Kasumi-1 (cell line): ENCODE results near the gene STX16.

Source experiments
- DNase-seq, 2 experiments: peaks; one replicate each; lab custom pipeline; 2025; lab: John Stamatoyannopoulos, UW

Gene STX16

DNA sequence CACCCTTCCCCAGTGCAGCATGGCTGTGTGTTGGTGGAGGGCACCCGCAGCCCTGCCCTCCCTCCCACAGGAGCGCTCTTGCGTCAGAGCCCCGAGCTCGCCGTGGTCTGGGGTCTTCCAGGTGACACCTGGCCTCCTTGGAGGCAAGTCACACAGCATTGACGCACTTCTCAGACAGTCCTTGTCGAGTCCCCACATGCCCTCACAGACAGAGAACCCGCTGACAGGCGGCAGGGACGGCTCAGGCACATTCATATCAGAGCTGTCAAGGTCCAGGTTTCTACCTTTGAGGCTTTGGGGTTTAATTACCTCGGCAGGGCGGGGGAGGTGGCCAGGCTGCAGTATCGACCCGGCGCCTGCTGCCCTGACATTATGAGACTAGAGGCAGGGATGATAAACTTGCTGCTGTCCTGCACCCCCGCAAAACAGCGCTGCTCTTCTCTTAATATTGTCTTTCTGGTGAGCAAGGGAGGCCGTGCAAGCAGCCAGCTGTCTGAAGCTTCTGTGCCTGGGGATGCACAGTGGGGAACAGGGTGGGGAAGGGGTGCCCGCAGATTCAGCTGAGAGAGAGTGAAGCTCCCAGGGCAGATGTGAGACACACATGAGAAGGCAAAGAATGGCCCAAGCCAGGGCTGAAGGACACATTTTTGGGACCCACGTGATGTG is 46.3 kb downstream of the STX16 start:
- no peak for DNase-seq

DNA sequence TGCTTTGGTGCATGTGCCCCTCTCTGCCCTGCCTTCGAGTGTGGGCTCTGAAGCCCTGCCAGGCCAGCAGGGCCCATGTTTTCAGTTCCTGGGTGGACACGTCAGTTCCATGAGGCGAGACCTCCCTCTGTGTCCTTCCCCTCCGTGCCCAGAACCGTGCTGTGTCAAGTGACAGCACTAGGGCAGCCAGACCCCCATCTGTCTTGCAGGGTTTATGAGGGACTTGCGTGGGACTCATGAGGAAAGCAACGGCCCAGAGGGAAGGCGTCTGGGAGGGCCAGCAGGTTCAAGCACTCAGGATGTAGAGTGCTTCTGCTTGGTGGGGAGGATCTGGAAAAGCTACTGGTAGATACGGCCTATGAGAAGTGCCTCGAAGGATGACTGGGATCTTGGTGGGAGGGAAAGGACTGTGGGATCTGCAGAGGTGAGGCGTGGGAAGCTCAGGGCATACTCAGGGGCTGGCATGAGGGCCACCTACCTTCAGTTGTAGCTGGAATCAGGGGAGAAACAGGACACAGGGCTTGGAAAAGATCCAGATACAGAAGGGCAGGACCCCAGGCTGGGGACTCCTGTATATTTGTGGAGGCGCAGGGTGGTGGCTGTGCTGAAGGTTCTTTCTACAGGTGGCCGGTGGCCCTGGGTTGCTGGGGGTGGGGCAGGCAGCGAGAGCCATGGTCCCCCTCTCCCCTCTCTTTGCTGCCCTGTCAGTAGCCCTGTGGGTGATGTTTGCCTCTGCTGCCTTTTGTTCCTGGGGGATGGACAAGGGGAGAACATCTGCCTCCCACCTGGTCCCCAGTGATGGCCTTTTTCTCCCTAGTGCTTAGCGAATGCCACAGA is 47.0 kb downstream of the STX16 start:
- DNase-seq = no peak

DNA sequence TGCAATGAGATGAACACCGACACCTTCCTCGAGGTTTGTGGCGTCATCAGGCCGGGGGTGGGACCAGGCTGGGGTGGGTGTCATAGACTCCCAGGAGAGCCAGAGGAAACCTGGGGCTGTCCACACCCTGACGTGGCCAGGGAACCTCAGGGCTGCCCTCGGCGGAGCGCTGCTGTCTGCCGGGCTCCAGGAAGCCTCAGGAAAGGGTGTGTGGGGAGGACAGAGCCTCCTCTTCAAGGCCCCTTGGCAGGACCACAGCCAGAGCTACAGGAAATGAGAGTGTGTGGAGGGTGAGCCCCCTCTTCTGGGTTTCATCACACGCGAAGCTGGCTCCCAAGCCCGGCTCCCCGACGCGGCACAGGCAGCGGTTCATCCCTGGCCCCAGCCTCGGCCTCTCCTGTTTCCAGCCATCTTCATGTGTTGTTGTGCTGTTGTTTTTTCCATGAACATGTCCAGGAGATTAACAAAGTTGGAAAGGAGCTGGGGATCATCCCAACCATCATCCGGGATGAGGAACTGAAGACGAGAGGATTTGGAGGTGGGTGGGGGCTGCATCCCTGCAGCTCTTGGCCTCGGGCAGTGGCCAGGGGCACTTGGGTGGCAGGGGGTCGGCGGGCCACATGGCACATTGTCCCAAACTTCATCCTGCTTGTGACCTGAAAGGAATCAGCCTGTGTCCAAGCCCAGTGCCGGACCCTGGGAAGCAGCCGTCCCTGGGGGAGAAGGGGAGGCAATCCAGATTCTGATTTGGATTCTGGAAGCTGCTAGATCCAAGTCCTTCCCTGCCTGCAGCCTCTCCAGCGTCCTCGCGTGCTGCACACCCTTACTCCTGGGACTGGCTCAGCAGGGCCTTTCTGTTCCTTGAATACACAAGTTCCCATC is 47.9 kb downstream of the STX16 start:
- DNase-seq = no peak

DNA sequence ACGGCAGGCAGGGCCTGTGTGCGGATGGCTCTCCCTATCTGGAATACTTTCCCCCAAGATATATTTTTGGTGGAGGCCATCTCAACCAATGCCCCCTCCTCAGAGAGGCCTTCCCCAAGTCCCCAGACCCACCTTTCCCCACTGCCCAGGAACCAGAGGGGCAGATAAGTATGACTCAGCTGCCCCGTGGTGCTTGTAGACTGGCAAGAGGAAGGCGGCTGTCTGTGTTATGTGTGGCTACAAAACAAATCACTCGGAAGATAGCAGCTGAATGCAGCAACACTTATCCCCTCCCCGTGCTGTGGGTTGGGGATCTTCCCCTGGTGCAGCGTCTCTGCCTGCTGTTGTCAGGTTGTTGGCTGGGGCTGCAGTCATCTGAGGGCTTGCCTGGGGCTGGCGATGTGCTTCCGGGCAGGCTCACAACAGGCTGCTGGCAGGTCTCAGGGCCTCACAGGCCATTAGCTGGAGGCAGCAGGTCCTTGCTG is 48.6 kb downstream of the STX16 start:
- no peak for DNase-seq

DNA sequence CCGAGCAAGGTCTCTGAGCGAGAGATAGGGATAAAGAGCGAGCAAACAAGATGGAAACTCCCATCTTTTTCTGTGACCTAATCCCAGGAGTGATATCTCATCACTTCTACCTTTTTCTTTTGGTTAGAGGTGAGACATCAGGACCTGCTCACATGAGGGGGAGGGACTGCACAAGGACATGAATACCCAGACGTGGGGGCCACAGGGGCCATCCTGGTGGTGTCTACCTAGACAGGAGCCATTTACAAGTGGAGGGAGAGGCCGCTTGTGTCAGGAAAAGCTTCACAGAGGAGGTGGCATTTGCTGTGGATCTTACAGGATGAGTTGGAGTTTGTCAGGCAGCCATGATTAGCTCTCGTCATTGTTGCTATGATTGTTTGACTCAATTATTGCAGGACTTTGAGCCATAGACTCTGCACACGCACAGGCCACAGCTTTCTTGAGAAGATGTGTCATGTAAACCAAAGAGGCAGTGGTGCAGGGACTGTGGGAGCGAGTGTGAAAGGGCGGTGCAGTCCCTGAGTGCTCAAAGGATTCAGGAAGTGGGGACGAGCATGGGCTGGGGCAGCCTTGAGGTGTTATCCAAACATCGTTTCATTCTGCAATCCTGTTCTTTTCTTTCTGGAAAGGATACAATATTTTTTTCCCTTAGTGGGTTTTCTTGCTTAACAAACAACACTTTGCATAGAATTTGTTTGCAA is 49.2 kb downstream of the STX16 start:
- no peak for DNase-seq

DNA sequence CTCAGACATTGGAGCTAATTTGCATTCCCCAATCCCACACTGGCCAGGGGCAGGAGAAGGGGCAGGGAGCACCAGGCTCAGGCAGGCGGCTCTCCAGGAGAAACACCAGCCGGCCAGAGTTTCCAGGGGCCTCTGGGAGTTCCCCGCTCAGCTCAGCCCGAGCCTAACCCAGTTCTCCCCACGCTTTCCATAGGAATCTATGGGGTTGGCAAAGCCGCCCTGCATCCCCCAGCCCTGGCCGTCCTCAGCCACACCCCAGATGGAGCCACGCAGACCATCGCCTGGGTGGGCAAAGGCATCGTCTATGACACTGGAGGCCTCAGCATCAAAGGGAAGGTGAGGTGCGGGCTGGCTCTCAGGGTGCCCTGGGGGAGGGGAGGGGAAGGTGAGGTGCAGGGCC is 49.7 kb downstream of the STX16 start:
- DNase-seq = no peak

DNA sequence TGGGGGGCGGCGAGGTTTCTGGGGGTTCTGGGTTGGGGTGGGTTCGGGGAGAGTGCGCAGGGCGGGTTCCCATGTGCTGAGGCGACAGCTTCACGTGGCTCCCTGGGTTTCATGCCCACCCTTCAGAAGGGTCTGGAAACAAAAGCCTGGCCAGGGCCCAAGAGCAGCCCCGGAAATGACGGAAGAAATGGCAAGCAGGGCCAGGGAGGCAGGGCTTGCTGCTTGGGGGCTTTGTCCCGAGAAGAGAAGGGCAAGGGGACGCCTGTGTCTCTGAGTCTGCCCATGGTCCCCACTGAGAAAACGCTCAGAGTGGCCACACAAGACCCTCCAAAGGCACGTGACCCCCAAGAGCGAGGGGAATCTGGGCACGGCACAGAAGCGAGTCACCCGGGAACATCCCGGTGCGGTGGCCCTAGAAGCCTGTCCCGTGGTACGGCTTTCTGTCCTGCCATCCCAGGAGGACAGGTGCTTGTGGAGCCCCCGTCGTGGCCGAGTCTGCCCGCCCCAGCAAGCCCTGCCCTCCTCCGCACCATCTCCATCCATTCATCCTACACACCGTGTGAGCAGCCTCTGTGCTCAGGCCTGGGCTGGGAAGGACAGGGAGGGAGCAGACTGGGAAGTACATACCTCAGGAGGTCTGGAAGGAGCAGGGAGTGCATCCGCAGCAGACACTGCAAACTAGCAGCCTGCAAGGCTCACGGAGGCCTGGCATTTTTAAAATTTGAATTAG is 50.5 kb downstream of the STX16 start:
- DNase-seq = no peak

DNA sequence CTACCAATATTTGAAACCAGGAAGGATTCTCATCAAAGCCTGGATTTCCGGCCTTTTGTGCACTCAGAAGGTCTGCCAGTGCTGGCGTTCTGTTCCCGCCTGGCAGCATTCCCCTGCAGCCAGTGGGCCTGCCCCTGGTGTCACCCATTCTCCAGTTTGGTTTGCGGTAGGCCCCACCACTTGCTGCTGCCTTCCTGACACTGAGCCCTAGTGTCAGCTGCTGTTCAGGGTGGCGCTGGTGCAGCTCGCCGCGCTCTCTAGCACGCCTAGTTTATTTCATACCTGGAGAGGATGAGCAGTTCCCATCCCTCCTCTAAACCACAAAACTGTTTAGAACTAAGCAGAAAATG is 51.1 kb downstream of the STX16 start:
- DNase-seq = no peak

DNA sequence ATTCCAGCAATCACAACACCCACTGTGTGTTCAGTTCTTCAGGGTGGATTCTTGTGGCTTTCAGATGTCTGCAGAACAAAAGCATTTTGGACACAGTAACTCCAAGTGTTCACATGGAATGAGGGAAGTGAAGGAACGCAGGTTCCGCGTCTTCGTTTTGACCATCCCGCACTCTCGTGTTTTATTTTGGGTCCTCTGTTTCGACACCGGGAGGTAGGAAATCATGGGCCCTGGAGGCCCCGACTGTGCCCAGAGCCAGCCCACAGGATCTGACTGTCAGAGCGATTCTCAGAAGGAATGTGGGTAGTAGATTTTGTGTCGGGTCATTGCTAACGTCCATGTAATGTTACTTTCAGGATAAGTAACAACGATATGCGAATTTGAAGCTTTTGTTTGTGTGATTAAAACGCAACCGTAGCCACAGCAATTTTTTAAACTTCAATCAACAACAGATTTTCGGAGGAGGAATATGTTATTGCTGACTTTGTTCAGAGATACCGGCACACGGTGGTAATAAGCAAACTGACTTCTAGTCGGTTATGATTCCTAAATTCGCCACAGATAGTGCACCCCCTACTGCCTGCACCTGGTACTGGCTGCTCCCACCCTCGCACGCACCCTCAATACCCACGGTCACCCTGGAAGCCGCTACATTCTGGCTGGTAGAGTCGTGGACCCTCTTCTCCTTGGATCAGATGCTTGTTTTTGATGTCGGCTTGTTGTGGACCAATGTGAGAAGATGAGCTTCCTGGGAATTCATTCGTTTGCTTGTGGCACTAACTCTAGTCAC is 52.0 kb downstream of the STX16 start:
- no peak for DNase-seq

DNA sequence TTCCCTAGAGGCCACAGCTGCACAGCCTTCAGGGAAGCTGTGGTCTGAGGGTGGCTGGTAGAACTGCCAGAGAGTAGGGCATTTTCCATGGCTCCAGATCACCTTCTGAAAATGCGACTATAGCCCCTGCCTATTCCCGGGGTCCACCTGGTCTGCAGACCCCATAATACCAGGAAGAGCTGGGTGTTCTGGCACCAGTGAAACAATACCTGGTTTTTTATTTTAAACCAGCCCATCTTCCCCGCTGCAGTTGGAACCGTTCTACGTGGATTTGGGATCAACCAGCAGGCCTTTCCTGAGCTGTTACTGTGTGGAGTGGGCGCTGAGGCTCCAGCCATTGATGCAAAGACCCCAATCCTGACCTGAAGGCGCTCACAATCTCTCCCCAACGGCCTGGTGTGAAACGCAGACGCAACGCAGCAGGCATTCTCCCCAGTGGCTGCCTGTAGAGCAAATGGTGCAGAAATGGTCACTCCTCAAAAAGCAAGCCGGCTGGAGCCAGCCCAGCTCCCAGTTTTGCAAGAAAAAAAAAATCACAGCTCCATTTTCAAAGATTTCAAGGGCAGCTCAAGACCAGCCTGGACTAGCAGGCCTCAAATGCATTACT is 52.8 kb downstream of the STX16 start:
- no peak for DNase-seq

DNA sequence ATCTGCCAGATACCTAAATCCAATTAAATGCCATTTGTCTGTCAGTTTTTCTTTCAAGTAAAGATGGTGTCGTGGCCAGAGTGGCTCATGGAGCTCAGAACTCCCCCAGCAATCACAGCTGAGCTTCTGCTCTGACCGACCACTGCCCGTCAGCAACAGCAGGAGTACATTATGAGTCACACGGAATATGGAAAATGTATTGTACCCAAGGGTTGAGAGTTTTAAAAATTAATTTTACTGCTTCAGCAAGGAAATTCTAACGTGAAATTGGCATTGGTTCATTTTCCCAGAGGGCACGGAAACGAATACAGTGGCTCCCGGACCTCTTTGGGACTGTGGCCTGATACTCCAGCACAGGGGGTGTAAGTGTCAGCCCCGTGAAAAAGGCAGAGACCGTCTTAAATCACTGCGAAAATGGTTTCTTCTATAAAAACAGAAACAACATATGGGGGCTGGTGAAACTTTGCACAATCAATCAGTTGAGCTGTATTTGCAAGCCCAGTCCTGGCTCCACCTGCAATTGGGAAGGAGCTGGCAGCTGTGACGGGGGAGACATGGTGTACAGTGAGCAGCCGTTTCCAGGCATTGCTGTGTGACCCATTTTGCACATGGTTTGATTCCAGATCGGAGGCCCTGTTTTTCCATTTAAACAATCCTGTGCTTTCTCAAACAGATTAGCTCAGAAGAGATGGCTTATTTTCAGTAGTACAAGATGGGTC is 54.3 kb downstream of the STX16 start:
- DNase-seq = no peak

DNA sequence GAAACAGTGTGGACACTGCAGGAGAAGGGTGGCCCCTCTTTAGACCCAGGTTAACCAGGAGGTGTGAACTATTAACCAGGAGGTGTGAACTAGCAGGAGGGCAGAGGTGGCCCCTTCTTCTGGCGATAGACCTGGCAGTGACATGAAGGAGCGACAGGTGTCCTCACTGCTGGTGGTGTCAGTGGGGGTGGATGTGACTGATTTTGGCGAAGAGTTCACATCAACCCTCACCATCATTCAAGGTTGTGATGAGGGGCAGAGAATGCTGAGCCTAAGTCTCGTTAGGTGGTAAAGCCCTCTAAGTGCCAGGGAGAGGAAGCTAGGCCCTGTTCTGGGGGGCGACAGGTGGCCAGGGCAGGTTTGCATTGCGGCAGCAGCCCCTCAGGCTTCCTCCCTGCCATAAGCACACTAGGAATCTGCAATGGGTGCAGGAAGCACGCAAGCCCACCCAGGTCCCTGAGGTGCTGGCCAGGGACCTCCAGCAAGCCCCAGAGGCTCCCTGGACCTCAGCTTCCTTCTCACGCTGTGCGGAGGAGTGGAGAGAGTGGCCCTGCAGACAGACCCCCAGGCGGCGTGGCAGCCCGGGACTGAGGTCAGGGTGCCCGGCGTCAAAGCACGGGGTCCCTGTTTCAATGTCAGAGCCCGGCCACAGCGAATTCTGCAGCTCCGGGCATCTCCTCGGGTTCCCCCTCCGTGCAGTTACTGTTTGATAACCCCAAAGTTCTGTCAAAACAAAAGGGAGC is 55.2 kb downstream of the STX16 start:
- no peak for DNase-seq

DNA sequence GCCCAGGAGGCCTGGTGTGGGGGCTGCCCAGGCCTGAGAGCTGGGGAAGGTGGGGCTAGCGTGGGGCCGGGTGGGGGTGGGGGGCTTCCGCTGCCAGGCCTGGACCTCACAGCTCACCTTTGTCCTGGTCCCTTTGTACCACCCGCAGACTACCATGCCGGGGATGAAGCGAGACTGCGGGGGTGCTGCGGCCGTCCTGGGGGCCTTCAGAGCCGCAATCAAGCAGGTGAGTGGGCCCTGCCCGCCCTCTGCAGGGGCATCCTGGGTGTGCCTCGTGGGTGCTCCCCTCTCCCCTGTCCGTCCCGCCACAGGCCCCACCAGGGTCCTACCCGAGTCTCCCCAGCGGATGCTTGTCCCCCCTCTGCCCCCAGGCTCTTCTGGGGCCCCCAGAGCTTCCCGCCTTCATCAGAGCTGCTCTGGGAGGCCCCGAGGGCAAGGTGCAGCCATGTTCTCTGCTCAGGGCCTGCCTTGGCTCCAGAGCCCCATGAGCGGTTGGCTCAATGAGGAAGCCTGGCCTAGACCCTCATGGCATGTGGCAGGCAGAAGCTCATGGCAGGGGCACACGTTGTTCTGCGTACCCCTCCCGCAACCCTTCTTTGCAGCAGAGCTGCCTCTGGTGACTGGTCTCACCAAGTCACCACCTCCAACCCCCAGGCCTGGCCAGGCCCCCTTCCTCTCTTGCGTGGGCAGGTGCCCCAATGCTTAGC is 56.0 kb downstream of the STX16 start:
- DNase-seq = no peak

DNA sequence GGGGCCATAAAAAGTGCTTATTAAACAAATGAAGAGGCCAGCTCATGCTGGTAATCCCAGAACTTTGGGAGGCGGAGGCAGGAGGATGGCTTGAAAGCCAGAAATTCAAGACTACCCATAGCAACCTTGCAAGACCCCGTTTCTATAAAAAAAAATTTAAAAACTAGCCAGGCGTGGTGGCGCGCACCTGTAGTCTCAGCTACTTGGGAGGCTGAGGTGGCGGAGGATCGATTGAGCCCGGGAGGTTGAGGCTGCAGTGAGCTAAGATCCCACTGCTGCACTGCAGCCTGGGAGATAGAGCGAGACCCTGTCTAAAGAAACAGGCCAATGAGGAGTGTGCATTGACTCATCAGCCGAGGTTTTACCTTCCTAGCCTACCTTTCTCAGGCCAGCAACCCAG is 56.7 kb downstream of the STX16 start:
- DNase-seq = no peak

DNA sequence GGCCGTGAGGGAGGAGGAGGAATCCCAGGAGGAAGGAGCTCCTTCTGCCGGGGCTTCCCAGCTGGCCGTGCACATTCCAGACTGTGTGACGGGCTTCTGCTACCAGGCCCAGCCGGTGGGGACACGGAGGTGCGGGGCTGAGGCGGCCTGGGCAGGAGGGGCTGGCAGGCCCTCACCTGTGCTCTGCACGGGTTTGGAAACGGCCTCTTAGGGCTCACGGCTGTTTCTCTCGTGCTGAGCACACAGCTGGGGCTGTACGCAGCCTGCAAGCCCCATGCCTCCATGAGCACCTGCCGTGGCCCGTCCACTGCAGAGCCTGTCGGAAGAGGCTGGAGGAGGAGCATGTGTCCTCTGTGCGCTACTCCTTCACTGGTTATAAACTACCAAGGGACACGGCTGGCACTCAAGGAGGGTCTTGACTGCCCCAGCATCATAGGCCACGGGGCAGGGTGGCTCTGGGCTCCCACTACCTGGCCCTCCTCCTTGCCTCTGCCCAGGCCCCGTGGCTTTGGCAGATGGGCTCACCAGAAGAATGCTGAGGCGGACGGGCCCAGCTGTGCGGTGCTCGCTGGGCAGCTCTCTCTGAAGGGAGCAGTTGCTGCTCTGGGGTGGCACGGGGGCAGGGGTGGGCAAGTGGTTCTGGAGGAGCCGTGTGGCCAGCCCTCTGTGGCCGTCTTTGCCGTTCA is 57.3 kb downstream of the STX16 start:
- no peak for DNase-seq

DNA sequence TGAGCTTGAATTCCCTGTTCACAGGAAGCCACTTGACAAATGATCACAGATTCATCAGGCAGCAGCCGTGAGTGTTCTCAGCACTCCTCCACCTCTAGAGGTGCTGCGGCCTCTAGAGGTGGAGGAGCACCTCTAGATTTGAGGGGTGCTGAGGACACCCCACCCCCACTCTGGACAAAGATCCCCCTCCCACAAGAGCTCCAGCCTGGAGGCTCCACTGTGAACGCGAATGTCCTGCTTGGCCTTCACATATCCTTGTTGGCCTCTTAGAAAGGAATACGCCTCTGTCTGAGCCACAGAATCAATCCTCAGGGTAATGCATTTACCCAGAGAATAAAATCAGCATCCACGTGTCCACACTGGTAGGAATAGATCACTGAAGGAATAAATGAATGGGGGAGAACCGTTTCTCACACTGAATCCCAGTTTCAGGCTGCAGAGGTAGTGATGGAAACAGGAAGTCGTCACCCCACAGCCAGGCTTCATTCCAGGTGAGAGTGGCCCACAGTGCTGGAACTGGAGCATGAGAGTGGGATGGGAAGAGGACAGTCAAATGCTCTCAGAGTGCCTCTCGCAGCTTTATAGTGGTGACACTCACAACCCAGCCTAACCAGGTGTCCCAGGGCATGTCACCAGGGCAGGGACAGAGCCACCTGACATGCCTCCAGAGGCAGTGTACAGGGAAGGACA is 58.1 kb downstream of the STX16 start:
- no peak for DNase-seq

DNA sequence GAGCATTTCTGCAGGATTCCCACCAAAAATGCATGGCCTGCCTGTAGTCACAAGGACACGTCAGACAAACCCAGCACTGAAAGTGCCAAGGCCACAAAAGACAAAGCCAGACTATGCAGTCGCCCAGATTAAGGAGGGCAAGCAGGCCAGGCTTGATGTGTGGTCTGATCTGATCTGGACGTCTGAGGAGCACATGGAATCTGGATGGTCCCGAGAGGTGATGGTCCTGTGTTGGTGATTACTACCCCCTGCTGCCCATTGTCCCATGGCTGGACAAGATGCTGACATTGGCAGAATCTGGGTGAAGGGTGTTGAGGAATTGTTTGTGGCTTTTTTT is 58.6 kb downstream of the STX16 start:
- DNase-seq = no peak
